MCF 10A (cell line): Measurements from ENCODE around the gene HES7. TPM values are rescaled to one million over a fixed set of nuclear protein-coding genes. Genes with fewer than 3 reads are reported as not detected.

Source experiments
- BruUV-seq: library from RNA; stranded (reverse); fragments of 400-500 nt; replicated peaks from 2 replicates; lab custom pipeline; 2021; lab: Mats Ljungman, UMichigan
- CTCF ChIA-PET: fragments of 300-600 bp; sonication (Branson Sonifier 250); formaldehyde crosslinking; extraction: SDS; loops from one replicate; lab custom pipeline; 2021; ENCODE audit warnings: antibody characterized with exemption, inconsistent platforms; lab: Yijun Ruan, JAX
- POLR2A ChIA-PET: fragments of 300-600, 350-650 bp; sonication (Branson Sonifier 250); formaldehyde crosslinking; extraction: SDS; loops from one replicate; lab custom pipeline; 2020; ENCODE audit warnings: antibody characterized with exemption, inconsistent platforms; lab: Yijun Ruan, JAX
- DNase-seq: peaks from one replicate; pipeline ENCODE4 v3.0.0-alpha.2; 2018; ENCODE audit not compliant: unreplicated experiment
- H3K27ac Mint-ChIP-seq: one replicate; pipeline ENCODE4 v1.8.0; 2022; ENCODE audit warnings: mild to moderate bottlenecking, low read depth, mixed read lengths; ENCODE audit not compliant: unreplicated experiment
- H3K27me3 Mint-ChIP-seq: one replicate; pipeline ENCODE4 v1.8.0; 2022; ENCODE audit warnings: mixed read lengths; ENCODE audit not compliant: insufficient read depth, unreplicated experiment
- H3K36me3 Mint-ChIP-seq: one replicate; pipeline ENCODE4 v1.8.0; 2022; ENCODE audit warnings: mild to moderate bottlenecking, moderate library complexity, mixed read lengths; ENCODE audit not compliant: insufficient read depth, unreplicated experiment
- H3K4me1 Mint-ChIP-seq: one replicate; pipeline ENCODE4 v1.8.0; 2022; ENCODE audit warnings: mixed read lengths; ENCODE audit not compliant: insufficient read depth, unreplicated experiment
- H3K4me3 Mint-ChIP-seq: one replicate; pipeline ENCODE4 v1.8.0; 2022; ENCODE audit warnings: mild to moderate bottlenecking, moderate library complexity, mixed read lengths; ENCODE audit not compliant: unreplicated experiment
- H3K9me3 Mint-ChIP-seq: one replicate; pipeline ENCODE4 v1.8.0; 2022; ENCODE audit warnings: mixed read lengths; ENCODE audit not compliant: unreplicated experiment
- CTCF ChIP-seq: fragments of 200-600 bp; IDR thresholded peaks from one replicate; pipeline ENCODE4 v1.8.0; 2022; ENCODE audit warnings: antibody characterized with exemption, mild to moderate bottlenecking; ENCODE audit not compliant: unreplicated experiment
- intact Hi-C: fragments of 100-400 bp; cut with micrococcal nuclease; formaldehyde crosslinking; loops from 2 replicates; pipeline ENCODE4 v1.14.1; 2022
- total RNA-seq: library from RNA; stranded (reverse); gene quantifications from 2 replicates; pipeline ENCODE4 v1.2.3, GENCODE V29; 2022

The HES7 gene
- total RNA-seq, 1 experiment from 2014 or later = 5.9 TPM

GRCh38 chr17:8124350-8125153 is 646 bp upstream of the HES7 start:
- Mint-ChIP-seq H3K4me1 (peaks cover 47% of the 10 kb centered on the region), H3K36me3 (peaks cover 37% of the 10 kb centered on the region), H3K27me3 (no peaks in the 10 kb centered on the region), H3K4me3 (peak overlapping the region; percentile 77), H3K9me3 (no peaks in the 10 kb centered on the region), H3K27ac (no peak overlapping the region)
- DNase-seq = peak; percentile 37
- no peak for TF ChIP-seq CTCF
- POLR2A ChIA-PET = interaction anchor here (0.8 to 4.0 kb wide), 13 partner anchors 8 to 267 kb away, joined by 3 to 101 read pairs (median 4); partner anchors contain the start of genes BORCS6, NAA38, PER1 and SLC25A35
- BruUV-seq = no TSS peak
- CTCF ChIA-PET = interaction anchor here (0.6 to 3.1 kb wide), 7 partner anchors 14 to 632 kb away, joined by 3 to 12 read pairs (median 4); no protein-coding TSS in a partner anchor
- intact Hi-C loops = loop anchor here (5.0 kb wide), 1 partner anchor 258 kb away; the partner anchor contains the start of gene RPL26

- DNase-seq = peak; percentile 61
- POLR2A ChIA-PET = interaction anchor here (0.6 to 4.0 kb wide), 19 partner anchors 12 to 191 kb away, joined by 3 to 101 read pairs (median 4); partner anchors contain the start of genes BORCS6, CTC1, PER1 and PFAS
- peaks cover 49% of the 10 kb centered on the region for H3K36me3 Mint-ChIP-seq
These were observed 797 bp downstream of the HES7 start for GRCh38 chr17:8122924-8123694.

GRCh38 chr17:8122422-8122923 is 1.4 kb downstream of the HES7 start:
- no TSS peak for BruUV-seq
- Mint-ChIP-seq H3K27me3 (no peaks in the 10 kb centered on the region), H3K4me3 (peak overlapping the region; percentile 77), H3K9me3 (no peaks in the 10 kb centered on the region), H3K4me1 (peaks cover 59% of the 10 kb centered on the region), H3K27ac (peak overlapping the region; percentile 0), H3K36me3 (peaks cover 49% of the 10 kb centered on the region)
- no peak for TF ChIP-seq CTCF
- DNase-seq = peak; percentile 65
- POLR2A ChIA-PET = interaction anchor here (0.6 to 4.0 kb wide), 20 partner anchors 16 to 260 kb away, joined by 3 to 101 read pairs (median 4); partner anchors contain the start of genes BORCS6, CTC1, PER1 and PFAS
- intact Hi-C loops = loop anchor here (1.0 to 5.0 kb wide), 2 partner anchors 36 to 260 kb away; partner anchors contain the start of gene RPL26
- CTCF ChIA-PET = interaction anchor here (0.5 to 3.1 kb wide), 7 partner anchors 9 to 277 kb away, joined by 3 to 12 read pairs (median 4); no protein-coding TSS in a partner anchor

More at GRCh38 chr17:8122924-8123694, 797 bp downstream of the HES7 start:
- no peak for TF ChIP-seq CTCF
- no TSS peak for BruUV-seq
- Mint-ChIP-seq H3K27ac (peak overlapping the region; percentile 0), H3K27me3 (no peaks in the 10 kb centered on the region), H3K9me3 (no peaks in the 10 kb centered on the region), H3K4me3 (peak overlapping the region; percentile 77), H3K4me1 (peaks cover 53% of the 10 kb centered on the region)
- intact Hi-C loops = loop anchor here (1.0 to 5.0 kb wide), 3 partner anchors 29 to 259 kb away; partner anchors contain the start of genes PER1 and RPL26
- CTCF ChIA-PET = interaction anchor here (0.5 to 3.1 kb wide), 9 partner anchors 8 to 225 kb away, joined by 3 to 12 read pairs (median 4); no protein-coding TSS in a partner anchor
